HG03095 (cell line): ENCODE results near the gene CCL13.

Experiments
- ATAC-seq: cut with Tn5 transposase; IDR thresholded peaks from one replicate; pipeline ENCODE4 v1.9.1; 2021; ENCODE audit warnings: moderate library complexity; ENCODE audit not compliant: unreplicated experiment

Gene CCL13

DNA sequence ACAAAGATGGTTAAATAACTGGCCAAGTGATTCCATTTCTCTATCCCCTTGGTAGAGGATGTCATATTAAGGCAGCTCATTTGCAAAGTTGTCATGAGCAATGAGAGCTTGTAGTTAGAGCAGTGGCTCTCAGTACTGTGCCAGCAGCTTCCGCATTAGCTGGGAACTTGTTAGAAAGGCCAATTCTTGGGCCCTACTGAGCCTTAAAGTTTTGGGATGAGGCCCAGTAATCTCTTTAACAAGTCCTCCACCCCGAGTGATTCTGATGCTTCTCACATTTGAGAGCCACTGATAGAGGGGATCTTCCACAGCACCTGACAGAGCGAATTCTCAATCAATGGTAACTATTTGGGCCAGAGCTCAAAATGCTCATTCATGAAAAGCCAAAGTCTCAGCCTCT, 26.9 kb downstream of the CCL13 start:
- ATAC-seq = no peak

DNA sequence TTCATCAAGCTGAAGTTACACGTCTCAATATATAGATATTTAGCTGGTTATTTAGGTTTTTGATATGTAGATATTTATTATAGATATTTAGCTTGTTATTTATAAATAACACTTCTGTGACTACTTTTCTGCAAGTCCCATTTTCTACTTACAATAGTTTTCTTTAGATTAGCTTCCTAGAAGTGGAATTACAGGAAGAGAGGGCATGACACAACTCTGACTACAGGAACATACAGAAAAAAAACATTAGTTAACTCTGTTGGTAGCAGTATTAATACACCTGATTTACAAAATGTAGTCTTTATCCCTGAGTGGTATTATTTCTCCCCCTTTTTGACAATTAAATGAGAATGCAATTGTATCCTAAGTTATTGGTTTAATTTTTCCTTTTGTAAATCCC, 28.0 kb downstream of the CCL13 start:
- no peak for ATAC-seq

DNA sequence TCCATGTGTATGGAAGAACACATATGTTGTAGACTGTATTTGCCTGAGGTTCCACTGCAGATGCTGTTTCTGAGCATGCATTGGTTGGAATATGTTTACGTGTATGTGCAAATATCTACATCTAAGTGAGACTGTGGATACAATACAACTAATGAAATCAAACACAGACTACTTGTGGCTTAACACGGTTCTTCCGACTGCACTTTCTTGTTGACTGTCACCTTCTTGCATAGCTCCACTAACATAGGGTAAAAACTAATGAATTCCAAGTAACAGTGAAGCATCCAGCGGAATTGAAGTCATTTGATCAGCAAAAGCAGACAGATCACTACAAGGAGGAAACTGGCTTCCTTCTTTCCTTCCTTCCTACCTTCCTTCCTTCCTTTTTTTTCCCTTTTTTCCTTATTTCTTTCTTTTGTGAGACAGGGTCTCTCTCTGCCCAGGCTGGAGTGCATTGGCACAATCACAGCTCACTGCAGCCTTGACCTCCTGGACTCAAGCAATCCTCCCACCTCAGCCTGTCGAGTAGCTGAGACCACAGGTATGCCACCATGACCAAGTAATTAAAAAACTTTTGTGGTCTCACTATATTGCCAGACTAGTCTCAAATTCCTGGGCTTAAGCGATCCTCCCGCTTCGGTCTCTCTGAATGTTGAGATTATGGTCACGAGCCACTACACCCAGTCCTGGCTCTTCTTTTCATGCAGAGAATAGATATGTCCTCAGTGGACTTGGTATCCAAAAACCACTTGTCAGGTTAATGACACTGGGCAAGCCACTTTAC, 28.7 kb downstream of the CCL13 start:
- ATAC-seq = no peak

DNA sequence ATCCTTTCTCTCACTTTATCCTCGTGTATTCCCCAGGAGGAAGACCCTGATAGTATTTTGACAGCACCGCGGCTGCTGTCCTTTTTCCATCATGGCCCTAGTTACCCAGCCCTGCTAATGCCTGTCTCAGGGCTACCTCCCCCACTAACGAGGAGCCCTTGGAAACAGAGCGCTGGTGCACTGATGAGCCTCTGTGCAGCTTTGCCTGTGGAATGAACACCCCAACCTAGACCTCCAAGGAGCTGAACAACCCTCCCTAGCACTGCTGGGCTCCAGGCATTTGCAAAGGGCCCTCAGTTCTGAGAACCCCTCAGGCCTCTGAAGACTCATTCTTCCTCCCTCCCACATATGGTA, 30.0 kb downstream of the CCL13 start:
- ATAC-seq = no peak

DNA sequence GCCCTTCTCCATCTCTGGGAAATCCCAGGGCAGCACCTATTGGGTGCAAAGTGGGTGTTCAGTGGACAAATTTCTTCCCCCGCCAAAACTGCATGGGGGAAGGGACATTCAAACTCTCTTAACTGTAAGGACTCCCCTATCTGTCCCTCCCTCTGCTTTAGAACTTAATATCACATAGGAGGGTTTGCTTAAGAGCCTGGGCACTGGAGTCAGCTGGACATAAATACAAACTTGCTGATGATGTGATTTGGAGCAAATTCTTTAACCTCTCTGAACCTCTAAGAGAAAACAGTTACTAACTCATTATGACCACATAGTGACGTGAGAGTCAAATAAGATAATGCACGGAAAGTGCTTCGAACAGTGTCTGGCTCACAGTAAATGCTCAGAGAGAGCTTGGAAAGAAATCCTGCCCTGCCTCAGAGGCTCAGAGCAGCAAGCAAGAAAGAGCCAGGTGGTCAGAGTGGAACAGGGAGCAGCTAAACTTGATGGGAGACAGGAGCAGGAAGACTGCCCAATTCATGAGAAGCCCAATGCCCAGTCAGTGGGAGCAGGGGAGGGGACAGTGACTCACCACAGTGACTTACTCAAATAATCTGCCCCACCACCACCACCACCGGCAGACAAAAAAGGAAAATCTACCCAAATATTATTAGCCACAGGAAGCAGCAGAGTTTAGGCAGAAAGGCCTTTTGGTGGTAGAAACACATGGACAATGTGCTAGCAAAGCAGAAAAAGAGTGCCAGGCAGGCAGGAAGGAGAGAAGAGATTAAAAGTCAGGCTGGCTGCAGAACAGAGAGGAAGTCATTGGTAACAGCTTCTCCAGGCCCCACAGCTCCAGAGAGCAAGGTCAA, 30.6 kb downstream of the CCL13 start:
- no peak for ATAC-seq

DNA sequence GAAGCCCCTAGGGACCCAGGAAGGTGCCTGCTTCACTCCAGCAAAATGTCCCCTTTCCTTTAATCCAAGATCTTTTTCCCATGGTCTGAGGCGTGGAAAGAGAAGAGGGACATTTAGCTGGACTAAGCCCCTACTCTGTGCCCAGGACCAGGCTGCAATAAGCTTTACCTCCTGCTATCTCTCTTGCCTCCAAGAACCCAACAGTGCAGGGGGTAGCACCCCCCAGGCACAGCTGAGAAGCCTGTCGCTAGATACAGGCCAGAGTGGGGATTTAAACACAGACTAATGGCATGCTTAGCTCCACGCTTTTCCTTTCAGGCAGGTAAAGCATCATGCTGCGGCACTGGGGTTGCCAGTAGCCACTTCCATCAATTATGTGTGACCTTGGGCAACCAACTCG, 31.3 kb downstream of the CCL13 start:
- no peak for ATAC-seq

DNA sequence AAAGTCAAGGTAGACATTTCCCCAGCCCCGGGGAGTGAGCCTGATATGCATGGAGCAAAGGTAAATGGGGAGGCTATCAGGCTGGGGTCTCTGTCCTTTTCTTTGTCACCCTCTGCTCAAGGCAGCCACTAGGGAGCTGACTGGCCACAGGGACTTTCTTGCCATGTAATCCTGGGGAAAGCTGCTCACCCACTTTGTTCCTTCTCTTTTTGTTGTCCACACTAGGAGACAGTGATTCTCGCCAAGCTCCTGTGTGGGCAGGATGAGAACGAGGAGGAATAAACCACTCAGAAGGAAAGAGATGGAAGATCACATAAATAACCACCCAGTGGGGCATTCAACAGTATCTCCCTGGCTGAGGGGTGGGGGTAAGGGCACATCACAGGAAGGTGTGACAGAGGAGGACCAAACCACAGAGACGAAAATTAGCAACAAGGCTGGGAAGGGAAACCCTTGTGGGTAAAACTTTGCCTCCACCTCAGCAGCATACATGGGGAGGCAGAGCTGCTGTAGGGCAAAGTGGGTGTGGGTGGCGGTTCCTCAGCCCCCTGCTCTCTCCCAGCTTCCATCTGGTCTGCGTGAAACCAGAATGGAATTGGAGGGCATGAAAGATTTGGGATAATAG, 33.0 kb downstream of the CCL13 start:
- ATAC-seq = no peak

DNA sequence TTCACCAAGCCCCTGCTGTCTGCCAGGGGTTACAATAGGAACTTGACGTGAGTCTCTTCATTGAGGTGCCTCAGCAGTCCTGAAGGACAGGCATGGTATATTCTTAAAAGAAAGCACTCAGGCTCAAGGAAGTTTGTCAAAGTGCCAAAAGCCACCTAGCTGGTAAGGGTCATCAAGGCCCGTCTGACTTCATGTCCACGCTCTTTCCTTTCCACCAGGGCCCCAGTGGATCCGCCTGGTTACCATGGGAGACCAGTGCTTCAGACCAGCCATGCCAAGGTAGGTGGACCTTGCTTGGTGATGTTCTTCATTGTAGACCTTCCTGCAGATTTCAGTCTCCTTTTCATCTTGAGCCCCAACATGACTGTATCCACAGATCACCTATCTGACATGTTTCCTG, 34.4 kb downstream of the CCL13 start:
- ATAC-seq = no peak

DNA sequence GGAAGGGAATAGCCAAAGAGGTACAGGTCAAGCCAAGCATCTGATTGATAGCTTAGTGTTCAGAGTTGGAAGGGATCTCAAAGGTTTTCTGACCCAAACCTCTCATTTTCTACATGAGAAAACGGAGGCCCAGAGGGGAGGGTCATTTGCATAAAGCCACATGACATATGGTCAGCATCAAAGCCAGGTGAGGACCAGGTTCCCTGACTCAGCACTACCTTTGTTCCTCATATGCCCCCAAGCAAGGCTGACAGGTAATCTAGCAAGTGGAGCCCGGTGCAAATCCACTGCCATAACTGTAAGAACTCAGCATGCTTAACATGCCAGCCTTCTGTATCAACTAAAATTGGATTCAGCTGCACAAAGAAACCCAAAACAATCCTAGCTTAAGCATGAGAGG, 35.0 kb downstream of the CCL13 start:
- no peak for ATAC-seq

DNA sequence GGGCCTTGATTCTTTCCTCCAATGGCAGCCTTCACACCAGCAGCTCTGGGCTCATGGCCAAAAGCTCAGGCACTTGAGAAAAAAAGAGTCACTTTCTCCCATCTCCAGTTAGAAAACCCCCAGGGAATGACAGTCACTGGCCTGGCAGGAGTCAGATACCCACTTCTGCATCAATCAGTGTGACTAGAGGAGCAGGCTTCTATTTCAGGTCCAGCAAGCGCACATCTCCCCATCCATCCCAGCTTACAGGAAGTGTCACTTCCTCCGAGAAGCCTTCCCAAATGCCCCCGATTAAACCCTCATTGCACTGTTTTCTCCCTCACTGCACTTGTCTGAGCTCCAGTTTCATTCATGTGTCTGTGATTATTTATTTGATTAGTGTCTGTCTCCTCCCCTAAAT, 37.1 kb downstream of the CCL13 start:
- no peak for ATAC-seq

DNA sequence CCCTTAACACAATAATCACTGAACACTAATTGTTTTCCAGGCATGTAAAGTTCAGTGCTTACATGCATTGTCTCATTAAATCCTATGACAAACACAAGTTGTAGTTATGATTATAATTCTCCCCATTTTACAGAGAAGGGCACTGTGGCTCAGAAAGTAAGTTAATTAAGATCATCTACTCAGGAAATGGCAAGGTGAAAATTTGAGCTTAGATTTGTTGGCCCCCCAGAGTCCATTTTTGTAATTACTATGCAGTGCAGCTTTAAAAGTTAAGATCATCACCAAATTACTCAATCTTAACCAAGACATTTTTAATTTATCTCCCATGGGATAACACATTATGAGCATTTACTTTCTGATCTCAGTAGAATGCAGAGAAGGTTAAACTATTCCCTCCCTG, 41.0 kb downstream of the CCL13 start:
- ATAC-seq = no peak

DNA sequence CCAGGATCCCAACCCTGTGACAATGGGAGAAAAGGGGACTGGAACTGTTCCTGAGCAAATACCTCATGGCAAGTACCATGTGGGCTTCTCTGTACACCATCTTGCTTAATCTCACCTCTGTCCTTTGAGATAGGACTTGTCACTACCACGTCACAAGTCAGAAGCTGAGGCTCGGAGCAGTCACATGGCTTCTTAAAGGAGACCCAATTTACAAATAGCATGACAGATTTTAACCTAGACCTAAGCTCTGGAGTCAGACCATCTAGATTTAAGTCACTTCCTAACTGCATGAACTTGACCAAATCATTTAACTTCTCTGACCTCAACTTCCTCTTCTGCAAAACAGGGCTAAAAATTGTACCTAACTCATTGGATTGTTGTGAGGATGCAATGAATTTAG, 42.7 kb downstream of the CCL13 start:
- no peak for ATAC-seq

DNA sequence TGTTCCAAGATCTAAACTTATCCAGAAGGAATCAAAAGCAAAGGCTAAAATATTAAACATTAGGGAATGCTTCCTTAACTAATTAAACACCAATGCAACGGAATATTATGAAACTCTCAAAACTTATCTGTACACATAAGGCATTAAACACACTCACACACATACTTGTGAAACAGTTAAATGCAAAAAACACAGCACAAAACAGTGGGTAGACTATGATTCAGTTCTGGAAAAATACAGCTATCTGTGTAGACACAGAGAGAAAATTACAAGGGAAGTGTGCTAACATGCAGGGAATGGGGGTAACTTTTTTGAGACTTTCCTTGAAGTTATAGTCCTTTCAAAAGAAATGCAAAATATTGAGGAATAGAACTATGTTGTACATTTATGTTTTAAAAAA, 43.4 kb downstream of the CCL13 start:
- no peak for ATAC-seq

DNA sequence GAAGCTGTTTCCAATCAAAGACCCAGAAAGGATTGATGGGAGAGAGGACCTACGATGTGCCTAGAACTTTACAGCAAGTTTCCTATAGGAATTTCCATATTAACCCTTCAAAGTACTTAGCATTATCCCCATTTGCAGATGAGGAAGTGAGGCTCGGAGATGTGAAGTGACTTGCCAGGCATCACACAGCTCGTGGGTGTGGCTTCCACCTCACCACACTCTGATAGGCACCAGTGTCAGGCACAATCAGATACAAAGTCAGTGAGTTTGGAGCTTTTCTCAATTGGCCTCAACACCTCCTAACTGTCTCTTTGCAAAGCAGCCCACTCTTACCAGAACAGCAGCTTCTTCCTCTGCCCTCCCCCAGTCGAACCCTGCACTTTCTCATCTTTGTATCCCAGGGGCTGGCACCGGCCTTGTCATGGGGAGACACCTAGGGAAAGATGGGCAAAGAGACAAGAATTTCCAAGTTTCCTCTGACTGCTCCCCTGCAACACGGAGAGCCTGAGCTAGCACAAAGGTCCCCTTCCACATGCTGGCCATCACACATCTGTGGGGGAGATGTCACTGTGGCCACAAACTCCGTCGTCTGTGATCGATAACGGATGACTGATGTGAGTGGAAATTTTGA, 44.1 kb downstream of the CCL13 start:
- ATAC-seq = no peak

DNA sequence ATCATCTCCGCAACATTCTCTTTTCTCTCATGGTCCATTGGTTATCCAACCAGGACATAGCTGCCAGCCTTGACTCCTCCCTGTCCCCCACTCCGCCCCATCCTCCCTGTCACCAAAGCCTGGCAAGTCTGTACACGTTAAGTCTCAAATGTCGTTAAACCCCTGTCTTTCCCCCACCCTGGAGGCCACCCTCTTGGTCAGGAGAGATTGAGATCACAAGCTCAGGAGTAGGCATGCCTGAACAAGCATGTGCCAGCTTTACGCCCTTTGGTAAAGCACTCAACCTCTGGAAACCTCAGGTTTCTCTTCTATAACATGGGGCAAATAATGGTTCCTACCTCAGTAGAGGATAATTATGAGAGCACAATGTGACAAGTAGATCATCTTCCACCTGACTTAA, 44.9 kb downstream of the CCL13 start:
- no peak for ATAC-seq

DNA sequence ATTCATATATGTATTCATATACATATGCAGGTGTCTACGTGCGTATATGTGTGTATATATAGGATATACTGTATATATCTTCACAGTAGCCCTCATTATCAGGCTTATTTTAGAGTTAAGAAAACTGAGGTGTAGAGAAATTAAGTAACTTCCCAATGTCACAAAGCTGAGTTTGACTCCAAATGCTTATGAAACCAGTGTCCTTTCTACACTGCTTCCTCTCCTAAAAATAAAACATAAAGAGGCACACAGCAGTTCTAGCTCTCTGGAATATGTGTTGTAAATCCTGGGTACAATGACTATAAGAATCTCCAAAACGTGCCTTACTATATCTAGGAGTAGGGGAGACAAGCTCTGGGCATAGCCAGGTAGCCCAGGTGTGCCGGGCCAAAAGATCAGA, 46.7 kb downstream of the CCL13 start:
- no peak for ATAC-seq

DNA sequence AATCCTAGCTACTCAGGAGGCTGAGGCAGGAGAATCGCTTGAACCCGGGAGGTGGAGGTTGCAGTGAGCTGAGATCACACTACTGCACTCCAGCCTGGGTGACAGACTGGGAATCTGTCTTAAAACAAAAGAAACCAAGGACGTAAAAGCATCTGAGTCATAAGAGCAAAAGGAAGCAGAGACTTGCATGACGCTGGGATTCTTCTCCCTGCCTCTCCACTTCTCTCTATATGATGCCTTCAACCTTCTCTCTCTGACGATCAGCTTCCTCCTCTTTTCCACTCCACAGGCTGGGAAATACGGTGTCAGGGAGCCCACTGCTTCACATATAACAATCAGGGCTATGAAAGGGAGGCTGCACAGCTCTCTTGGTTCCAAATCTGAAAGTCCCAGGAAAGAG, 49.9 kb downstream of the CCL13 start:
- ATAC-seq = no peak
